Activated CD4-positive, alpha-beta T cell treated with anti-CD3 and anti-CD28 coated beads, Interleukin-2, amount 50 U/mL, for 48 hours (primary cell): ENCODE results near the gene IQCB1.
"Not testable (repeated sequence)": the region's sequence is repeated elsewhere in the genome, so short reads cannot be mapped to it uniquely, and the experiment has no call there.

Experiments
- DNase-seq, 2 experiments: peaks; one replicate each; pipeline ENCODE4 v3.0.0-alpha.2; 2020

IQCB1 gene

DNA sequence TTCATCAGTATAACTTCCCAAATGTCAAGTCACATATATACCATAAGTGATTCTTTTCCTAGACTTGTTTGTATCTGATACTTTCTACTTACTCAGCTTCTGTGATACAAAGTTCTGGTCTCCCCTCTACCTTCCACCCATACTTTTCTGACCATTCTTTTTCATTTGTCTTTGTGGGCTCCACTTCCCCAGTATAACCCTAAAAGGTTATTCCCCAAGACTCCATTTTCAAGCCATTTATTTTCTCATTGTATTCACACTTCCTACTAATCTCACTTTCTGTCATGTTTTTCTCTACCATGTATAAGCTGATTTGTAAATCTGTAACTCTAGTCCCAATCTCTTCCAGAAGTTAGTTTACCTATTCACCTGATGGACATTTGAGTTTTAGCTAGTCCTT, 34.0 kb downstream of the IQCB1 start:
- no peak for DNase-seq

DNA sequence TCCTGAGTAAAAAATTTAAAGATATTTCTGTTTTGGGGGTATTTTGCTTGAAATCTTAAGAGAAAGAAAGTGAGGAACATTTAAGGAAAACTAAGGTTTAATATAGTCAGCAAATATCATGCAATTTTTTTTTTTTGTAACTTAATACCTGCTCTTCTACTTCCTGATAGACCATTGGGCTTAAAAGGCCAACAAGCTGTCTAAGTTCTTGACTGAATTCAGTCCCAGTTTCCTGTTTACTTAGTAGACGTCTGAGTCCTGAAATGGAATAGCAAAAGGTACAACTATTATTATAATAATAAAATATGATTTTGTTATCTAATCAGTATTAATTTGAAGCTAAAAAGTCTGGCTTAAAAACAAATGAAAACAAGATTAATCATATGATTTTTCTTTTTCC, 37.9 kb downstream of the IQCB1 start:
- no peak for DNase-seq

DNA sequence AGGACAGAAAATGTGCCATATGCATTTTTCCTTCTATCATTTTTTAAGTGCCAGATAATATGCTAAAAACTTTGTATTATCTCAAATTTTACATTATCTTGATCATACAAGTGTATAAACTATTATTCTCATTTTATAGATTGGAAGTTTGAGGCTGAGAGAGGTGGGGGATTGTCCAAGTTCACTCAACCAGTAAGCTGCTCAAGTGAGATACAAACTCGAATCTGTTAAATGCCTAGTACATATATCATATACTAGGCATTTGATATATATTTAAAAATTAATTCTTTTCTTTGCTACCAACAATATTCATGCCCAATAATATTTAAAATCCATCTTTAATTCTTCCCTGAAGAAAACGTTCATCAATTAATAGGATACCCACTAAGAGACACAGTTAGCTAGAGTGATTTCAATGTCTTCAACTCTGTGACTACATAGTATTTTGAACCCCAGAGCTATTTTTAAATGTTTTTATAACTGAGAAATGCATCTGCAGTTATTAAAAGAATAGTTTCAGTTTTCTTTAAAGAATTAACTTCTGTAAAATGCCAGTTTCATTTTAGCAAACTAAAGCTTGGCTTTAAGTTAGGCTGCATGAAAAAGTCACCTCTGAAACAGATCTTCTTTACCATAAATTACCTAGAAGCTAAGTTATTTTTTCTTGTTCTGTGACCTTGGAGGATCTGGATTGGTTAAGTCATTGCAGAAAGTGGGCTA, 40.4 kb downstream of the IQCB1 start:
- DNase-seq: no peak

DNA sequence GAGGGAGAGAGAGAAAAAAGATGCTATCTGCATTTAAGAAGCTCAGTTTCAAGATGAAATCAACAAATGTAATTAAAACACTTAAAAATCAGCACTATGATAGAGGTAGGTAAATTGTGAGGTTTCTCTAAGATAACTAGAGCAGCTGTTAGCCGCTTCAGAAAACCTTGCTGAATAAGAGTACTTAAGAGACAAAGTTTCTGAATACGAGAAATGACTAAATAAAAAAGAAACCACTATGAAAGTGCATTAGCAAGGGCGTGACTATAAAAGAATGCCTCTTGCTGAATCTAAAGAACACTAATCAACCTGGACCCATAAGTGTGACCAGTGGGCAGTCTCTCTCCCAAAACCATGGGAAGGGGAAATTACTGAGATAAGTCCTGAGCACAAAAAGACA, 41.8 kb downstream of the IQCB1 start:
- DNase-seq: no peak

DNA sequence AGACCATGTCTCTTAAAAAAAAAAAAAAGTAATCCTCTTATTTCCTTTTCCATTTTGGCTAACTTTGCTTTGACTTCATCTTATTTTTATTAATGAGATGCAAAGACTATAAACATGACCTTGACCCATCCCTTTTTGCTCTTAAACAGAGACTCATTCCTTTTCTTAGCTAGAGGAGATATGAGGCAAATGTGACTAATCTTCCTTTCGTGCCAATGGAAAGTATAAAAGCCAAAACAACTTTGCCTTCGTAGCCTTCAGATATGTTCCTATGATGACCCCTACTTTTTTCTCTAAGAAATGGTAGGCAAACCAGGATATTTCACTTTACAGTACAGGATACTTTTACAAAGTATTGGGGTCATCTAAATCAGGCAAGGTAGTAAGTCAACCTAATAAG, 48.4 kb downstream of the IQCB1 start:
- no peak for DNase-seq

DNA sequence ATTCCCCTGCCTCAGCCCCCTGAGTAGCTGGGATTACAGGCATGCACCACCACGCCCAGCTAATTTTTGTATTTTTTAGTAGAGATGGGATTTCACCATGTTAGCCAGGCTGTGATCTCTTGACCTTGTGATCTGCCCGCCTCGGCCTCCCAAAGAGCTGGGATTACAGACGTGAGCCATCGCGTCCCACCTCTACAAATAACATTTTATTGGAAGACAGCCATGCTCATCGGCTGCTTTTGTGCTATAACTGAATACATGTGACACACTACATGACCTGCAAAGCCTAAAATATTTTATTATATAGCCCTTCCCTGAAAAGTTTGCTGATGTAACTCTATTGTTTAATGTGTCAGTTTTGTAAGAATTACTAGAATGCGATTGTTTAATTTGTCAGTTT, 52.1 kb downstream of the IQCB1 start:
- not testable (repeated sequence) for DNase-seq

DNA sequence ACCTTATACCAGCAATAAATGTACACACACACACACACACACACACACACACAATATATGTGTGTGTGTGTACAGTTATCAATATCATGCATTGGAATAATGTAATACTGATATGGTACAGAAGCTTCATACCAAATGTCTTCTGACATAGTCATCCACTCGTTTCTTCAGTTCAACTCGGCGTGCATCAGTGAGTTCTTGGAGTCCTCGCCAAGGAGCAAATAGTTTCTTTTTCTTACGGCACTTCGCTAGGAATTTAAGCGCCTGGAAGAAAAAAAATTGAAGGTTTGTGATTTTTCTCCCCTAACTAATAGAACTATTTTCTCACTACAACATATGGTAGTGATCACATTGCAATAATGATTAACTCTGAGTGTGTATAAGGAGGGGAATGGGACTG, 53.2 kb downstream of the IQCB1 start:
- DNase-seq: no peak

DNA sequence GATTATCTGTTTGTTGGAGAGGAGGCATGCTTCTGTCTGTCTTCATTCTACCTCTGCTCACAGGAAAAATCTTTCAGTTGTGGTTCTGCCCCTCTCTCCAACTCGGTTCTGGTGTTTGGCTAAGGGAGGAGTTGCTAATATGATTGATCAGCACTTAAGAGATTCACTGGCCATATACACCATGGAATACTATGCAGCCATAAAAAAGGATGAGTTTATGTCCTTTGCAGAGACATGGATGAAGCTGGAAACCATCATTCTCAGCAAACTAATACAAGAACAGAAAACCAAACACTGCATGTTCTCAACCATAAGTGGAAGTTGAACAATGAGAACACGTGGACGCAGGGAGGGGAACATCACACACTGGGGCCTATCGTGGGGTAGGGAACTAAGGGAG, 59.8 kb downstream of the IQCB1 start:
- not testable (repeated sequence) for DNase-seq

DNA sequence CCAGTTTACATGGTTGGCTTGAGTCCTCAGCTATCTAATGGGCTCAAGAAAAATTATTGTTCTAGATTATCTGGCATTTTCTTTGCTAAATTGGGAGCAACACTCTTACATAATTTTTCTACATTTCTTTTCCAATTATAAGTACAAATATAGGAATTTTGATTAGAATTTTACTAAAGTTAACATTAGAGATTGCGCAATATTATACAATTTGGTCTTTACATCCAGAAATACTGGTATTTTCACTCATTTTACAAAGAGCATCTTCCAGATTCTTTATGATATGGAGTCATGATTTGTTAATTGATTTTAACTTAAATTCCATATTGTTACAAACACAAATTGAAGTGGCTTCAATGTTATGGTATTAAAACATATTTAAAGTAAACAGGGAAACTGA, 65.6 kb downstream of the IQCB1 start:
- DNase-seq: no peak

DNA sequence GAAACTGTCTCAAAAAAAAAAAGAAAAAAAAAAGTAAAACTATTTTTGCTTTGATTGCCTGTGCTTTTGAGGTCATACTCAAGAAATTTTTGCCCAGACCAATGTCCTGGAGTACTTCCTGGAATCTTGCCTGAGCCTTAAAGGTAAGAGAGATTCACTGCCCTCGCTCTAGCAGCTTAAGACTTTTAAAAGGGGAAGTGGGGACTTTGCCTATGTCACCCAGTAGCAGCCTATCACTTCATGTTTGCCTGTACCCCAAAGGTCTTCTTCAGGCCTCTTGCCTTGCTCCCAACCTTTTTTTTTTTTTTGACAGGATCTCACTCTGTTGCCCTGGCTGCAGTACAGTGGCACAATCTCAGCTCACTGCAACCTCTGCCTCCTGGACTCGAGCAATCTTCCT, 66.4 kb downstream of the IQCB1 start:
- no peak for DNase-seq

DNA sequence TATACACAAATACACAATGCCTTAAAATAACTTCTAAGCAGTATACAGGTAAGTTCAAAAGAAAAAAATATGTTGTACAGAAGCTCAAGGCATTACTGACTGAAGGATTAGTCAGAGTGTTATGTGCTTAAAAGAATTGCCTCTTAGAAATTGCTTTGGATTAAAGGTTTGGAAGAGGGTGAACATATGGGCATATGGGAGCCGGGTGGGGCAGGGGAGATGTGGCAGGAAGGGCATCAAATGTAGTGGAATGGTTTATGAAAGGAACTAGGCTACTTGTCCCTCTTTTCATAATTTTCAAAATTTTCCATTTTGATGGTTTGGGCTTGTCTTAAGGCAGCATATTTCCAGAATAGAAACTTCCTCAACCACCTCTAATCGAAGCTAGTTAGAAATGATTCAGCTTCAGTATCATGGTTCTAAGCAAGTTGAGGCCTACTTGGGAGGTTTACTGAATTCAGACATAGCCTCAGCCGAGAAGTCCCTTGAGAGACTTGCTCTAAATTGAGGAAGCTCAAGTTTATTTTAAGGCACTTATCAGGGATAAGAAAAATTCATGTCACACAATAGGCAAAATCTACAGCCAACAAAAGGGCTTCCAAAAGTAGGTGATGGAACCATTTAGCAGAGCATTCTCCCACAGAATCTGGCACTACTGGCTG, 75.2 kb downstream of the IQCB1 start:
- DNase-seq: no peak

DNA sequence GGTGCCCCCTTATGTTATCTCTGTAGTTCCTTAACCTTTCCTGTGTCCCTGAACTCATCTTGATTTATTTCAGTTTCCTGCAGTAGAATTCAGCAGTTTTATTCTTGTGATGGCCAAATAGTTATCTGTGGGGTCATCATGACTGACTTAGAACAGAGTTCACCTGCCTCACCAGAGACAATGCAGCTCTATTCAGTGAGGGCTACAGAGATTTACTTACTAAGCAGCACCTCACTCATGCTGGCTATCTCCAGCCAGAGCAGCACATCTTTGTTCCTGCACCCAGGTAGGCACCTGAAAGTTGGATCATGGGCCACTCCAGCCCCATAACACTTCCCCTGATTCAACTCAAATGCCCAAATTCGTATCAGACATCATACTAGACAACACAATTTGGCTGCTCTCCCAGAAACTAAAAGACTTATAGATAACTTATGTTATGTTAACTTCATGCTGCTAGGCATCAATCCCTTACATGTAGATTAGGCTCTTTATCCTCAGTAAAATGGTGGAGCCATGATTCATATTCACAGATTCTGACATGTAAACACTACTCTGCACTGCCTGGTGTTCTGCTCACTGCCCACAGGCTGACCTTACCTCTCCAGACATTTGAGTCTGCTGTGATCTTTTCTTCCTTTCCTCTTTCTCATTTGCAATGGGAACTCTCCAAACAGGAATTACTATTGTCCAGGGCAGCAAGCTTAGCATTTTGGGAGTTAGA, 76.0 kb downstream of the IQCB1 start:
- no peak for DNase-seq

DNA sequence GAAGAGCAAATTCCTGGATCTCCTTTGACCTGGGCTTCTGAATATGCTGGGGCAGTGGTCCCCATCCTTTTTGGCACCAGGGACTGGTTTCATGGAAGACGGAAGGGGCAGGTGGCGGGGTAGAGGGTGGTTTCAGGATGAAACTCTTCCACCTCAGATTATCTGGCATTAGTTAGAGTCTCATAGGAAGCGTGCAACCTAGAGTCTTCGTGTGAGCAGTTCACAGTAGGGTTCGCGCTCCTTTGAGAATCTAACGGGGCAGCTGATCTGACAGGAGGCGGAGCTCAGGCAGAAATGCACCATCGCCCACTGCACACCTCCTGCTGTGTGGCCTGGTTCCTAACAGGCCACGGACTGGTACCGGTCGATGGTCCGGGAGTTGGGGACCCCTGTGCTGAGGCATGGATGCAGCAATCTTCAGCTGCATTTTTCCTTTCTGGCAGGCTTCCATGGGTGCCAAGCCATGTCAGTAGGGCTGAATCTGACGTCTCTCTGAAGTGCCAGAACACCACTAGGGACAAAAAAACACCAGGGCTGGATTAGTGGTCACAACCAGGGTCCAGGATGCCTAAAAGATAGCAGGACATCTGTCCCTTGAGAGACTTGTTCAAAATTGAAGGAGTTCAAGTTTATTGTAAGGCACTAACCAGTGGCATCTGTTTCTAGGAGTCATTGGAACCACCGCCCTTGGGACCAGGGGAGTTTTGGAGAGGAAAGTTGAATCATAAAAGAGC, 76.9 kb downstream of the IQCB1 start:
- no peak for DNase-seq

DNA sequence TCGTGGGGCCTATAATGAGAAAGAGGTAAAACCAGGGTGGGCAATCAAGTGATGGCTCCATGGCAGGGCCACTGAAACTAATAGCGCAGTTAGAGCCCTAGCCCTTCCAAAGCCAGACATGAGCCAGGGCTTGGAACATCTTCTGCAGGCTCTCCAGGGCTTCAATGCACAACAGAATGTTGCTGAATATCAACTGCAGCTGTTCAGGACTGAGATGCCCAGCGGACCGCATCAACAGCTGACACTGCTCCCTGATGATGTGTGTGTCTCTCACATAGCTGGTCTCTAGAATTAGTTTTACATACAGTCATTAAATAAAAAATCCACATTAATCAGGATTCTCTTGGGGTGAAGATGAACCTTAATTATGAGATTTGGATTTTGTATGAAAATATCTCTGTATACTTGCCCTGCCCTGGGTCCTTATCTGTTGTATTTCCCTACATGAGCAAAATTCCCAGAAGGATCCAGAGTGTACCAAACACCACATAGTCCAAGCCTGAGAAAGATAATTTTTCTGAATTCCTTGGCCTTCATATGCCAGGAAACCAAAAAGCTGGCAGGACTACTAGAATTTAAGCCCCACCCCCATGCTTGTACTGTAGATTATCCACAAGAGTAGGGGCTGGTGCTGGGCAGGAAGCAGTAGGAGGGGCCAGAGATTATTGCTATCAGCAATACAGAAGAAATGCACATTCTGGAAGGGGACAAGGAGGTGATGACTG, 77.6 kb downstream of the IQCB1 start:
- DNase-seq: no peak

DNA sequence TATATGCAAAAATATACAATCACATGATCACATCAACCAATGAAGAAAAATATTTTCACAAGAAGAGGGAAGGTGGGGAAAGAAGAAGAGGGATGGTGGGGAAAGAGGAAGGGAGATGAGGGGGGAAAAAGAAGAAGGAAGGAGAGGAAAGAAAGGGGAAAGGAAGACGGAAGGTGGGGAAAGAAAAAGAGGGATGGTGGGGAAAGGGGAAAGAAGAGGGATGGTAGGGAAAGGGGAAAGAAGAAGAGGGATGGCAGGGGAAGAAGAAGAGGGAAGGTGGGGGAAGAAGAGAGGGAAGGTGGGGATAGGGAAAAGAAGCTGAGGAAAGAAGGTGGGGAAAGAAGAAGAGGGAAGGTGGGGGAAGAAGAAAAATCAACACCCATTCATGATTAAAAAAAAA, 82.1 kb downstream of the IQCB1 start:
- no peak for DNase-seq

DNA sequence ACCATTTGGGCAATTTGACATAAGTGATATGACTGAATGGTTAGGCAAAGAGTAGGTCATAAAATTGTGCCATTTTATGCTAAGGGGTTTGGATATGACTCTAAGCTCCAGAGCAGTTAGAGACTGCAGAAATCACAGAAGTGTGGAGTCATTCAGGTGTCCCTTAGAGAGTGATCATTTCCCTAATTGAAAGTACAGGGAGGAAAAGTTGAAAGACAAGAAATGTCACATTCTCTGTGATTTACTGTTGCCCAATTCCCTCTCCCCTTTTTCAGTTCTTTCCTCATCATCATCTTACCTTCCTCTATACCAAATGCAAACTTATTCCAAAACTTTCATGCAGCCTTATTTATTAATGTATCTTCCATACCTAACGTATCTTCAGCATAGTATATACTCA, 82.6 kb downstream of the IQCB1 start:
- DNase-seq: no peak

DNA sequence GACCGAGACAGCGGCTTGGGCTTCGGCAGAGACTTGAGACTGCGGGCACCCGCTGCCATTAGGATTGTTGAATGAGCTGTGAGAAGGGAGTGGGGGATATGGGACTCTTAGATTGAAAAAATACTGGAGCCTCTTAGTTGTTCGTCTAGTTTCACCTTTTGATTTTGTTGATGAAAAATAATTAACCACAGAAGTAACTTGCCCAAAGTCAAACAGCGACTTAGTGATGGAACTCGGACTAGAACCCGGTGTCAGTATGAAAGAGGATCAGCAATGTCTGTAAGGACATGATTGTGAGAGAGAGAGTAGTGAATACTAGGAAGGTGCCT, 84.8 kb downstream of the IQCB1 start:
- no peak for DNase-seq

DNA sequence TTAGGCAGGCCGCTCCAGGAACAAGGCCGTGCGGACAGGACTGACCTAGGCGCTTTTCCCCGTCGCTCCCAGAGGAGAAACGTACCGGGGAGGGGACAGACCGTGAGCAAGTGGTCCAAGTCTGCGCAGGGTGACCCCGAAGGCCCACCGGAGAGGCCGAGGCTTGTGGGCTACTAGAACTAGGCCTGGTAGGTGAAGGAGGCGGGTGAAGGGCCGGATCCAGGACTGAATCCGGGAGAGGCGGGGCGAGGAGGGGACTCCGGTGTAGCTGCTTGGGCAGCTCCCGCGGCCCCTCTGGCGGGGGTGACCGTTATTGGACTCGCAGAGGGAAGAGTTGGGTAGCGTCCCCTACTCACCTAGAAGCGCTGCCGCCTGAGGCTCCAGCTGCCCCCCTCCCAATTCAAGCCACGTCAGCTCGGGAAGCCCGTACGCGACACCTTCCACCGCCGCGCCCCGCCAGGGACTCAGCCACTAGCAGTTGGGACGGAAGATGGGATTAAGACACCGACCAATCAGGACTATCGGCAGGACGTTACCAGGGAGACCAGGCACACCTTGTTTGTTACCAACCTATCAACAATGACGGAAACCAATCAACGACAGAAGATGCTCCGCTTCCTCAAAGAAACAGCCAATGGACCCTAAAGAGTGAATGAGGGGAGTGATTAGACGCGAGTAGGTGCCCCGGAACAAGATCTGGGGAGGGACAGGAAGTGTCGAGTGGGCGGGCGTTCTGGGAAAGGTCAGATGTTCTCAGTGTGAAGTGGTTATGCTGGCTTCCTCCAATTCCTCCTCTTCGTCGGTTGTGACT, 85.4 kb downstream of the IQCB1 start, which contains the start of gene GOLGB1:
Gene GOLGB1, minus strand, starts transcription at position 466 of the 811 bp plus-strand sequence. CDS start 18,770 bp downstream, outside the sequence.
- peak; percentile 92 to 96 for DNase-seq

DNA sequence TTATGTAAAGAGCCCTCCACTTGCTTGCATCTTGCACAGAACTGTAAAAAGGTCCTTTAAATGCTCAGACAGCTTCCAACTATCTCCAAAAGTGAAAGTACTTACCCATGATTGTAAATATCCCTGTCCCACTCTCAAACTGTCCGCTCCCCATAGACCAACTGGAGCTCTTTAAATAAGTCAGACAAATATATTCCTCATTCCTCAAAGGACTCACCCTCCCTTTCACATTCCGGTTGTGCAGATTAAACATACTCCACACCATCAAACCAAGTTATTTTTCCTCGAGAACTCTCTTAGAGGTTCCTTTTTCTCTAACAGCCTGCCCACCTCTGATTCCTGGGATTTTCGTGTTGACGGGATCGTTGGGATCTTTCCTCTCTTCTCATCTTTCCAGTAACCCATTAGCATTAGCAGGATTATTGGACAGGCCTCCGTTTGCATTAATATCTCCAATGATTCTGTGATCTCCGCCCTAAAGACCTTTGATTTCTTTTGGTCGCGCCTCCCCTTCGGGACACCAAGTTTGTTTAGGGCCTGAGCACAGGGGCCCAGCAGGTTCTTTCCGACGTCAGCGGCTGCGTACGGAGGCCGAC, 86.1 kb downstream of the IQCB1 start:
- peak in 1 of 2 experiments; percentile 44 for DNase-seq

DNA sequence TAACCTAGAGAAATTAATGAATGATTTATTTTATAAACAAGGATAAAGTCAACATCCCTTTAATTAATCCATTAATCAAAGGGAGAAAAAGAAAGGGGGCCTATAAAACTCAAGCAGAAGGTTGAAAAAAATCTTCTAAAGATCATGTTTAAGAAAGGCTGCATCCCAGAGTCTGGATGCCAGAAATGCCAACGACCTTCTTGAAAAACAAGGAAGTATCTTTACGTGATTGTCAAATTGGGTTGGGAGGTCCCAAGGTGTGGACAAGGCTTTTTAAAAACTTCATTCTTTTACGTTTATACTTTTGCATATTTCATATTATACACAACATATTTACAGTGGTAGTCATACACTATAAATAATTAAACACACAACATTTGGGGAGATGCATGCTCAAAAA, 86.9 kb downstream of the IQCB1 start:
- DNase-seq: no peak

DNA sequence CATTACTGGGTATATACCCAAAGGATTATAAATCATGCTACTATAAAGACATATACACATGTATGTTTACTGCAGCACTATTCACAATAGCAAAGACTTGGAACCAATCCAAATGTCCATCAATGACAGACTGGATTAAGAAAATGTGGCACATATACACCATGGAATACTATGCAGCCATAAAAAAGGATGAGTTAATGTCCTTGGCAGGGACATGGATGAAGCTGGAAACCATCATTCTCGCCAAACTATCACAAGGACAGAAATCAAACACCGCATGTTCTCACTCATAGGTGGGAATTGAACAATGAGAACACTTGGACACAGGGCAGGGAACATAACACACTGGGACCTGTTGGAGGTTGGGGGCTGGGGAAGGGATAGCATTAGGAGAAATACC, 91.8 kb downstream of the IQCB1 start:
- DNase-seq: not testable (repeated sequence)
